NCI-H748 treated with DMSO at 0.1 percent for 48 hours (cell line): ENCODE results near the gene BBX.

Experiments
- DNase-seq: peaks from one replicate; lab custom pipeline; 2025; lab: John Stamatoyannopoulos, UW

The BBX gene

DNA sequence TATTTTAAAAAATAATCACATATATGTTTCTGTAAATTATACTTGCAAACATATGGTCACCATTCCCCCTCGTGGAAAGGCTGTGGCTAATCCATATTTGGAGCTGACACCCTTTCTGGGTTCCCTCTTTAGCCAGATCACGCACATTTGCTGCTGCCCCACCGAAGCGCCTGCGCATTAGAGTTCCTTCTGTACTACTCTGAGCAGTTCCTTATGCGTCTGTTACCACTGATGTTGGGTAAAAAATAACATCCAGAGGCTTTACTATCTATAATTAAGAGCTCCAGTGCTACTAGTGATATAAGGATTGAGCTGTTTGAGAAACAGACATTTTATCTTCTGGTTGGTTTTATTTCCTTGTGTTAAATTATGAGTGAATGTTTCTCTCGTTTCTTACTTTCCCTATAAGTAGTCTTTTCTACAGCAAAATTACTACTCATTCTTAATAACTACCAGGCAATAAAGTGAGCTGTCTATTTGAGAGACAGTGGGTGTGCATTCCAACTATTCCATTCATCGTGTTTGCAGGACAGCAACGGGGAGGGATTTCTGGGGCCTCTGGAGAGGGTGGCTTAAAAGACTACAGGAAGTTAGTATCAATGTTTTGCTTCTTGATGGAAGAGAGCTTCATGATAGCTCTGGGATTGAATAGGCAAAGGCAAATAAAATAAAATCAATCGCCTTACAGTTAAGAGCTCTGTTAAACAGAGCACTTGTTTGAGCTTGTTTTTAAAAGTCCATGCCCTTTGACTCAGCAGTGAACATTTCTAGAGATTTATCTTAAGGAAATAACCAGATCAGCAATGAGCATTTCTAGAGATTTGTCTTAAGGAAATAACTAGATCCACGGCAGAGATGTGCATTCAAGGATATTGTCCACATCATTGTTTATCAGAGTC is 322.9 kb downstream of the BBX start:
- DNase-seq = no peak

- peak; percentile 32 for DNase-seq
These were observed 323.6 kb downstream of the BBX start for GRCh38 chr3:107846279-107846852.

GRCh38 chr3:107847791-107848190 is 325.0 kb downstream of the BBX start:
- DNase-seq = no peak

DNA sequence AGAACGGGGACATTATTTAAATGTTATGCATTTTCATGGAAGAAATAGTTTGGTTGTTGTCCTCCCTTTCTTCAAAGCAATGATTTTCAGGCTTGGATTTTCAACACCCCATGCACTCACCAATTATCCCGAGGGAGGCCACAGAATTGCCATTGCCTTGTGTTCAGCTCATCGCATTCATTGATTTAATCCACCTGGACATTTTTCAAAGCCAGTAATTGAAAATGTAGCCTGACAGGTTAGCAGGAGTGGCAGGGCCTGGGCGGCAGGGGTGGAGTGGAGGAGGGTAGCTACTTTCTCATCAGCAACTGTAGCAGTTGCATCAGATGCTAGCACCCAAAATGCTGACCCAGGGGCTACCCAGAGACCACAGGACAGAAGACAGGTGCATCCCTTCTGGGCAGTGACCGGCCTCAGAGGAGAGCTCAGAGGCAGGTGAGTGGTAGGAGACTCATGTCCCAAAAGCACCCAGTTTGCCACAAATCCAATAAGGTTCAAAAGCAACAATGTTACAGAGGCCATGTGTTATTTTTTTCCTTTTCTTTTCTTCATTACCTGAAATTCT is 325.7 kb downstream of the BBX start:
- no peak for DNase-seq

DNA sequence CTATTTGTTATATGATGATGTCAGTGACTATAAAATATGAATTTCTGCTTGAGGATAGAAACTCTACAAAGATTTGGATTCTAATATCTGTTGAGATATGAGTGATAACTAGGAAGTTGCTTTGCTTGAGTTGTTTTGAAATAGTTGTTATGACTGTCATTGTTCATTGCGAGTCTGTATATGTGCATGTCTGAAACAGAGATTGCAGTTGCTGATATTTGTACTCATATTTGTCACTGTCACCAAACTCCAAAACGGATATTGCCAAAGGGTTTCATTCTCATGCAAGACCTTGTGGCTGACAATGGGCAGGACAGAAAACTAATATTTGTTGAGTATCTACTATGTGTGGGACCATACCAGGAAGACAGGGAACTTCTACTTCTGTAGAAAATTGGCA is 327.9 kb downstream of the BBX start:
- no peak for DNase-seq

GRCh38 chr3:107853821-107854220 is 331.1 kb downstream of the BBX start:
- DNase-seq = no peak

GRCh38 chr3:107854733-107855132 is 332.0 kb downstream of the BBX start:
- no peak for DNase-seq

GRCh38 chr3:107855710-107856109 is 332.9 kb downstream of the BBX start:
- no peak for DNase-seq

- DNase-seq = no peak
These were observed 335.1 kb downstream of the BBX start for GRCh38 chr3:107857854-107858253.

- DNase-seq = no peak
These were observed 336.1 kb downstream of the BBX start for GRCh38 chr3:107858876-107859275.
